ENCODE data around the gene CES4A.
"Not testable (repeated sequence)": the region's sequence is repeated elsewhere in the genome, so short reads cannot be mapped to it uniquely, and the experiment has no call there.

CES4A gene

GRCh38 chr16:66948134-66948836, 40.1 kb upstream of the CES4A start:
- Histone ChIP-seq H3K4me1 (ENCODE audit: control insufficient read depth in 1 of 2, insufficient read depth in 2 of 2, low read length in 2 of 2) (peaks cover 0 to 8% of the 10 kb centered on the region in 2 donors), H3K27ac (ENCODE audit: low read length) (no peak overlapping the region), H3K4me3 (ENCODE audit: low read depth in 1 of 2, low read length in 2 of 2) (peak overlapping the region; percentile 55 to 69), H3K27me3 (ENCODE audit: low read depth, low read length) (no peaks in the 10 kb centered on the region), H3K9me3 (ENCODE audit: control insufficient read depth in 1 of 2, low read length in 2 of 2) (peaks cover 0 to 7% of the 10 kb centered on the region in 2 donors), H3K36me3 (ENCODE audit: control insufficient read depth in 1 of 2, insufficient read depth in 2 of 2, low read length in 2 of 2) (peaks cover 1 to 9% of the 10 kb centered on the region in 2 donors)

- Histone ChIP-seq H3K36me3 (ENCODE audit: control insufficient read depth in 1 of 2, insufficient read depth in 2 of 2, low read length in 2 of 2) (peaks cover 0 to 3% of the 10 kb centered on the region in 2 donors), H3K9me3 (ENCODE audit: control insufficient read depth in 1 of 2, low read length in 2 of 2) (peaks cover 0 to 7% of the 10 kb centered on the region in 2 donors), H3K4me3 (ENCODE audit: low read depth in 1 of 2, low read length in 2 of 2) (peak overlapping the region in 1 of 2 donors; percentile 69), H3K27me3 (ENCODE audit: low read depth, low read length) (no peaks in the 10 kb centered on the region), H3K4me1 (ENCODE audit: control insufficient read depth in 1 of 2, insufficient read depth in 2 of 2, low read length in 2 of 2) (peaks cover 0 to 8% of the 10 kb centered on the region in 2 donors), H3K27ac (ENCODE audit: low read length) (no peak overlapping the region)
Observed at GRCh38 chr16:66948837-66949225, 39.6 kb upstream of the CES4A start.

- H3K4me3 ChIP-seq (ENCODE audit: low read depth in 1 of 2, low read length in 2 of 2), result no peak overlapping the region
- peaks cover 0 to 8% of the 10 kb centered on the region in 2 donors for H3K4me1 ChIP-seq (ENCODE audit: control insufficient read depth in 1 of 2, insufficient read depth in 2 of 2, low read length in 2 of 2)
- no peaks in the 10 kb centered on the region for H3K36me3 ChIP-seq (ENCODE audit: control insufficient read depth in 1 of 2, insufficient read depth in 2 of 2, low read length in 2 of 2)
- H3K27ac ChIP-seq (ENCODE audit: low read length), result no peak overlapping the region
- H3K9me3 ChIP-seq (ENCODE audit: control insufficient read depth in 1 of 2, low read length in 2 of 2), result peaks cover 0 to 7% of the 10 kb centered on the region in 2 donors
- H3K27me3 ChIP-seq (ENCODE audit: low read depth, low read length), result no peaks in the 10 kb centered on the region
Observed at GRCh38 chr16:66949472-66949871, 38.9 kb upstream of the CES4A start.

GRCh38 chr16:66950437-66950836, 38.0 kb upstream of the CES4A start:
- Histone ChIP-seq H3K27ac (ENCODE audit: low read length) (no peak overlapping the region), H3K9me3 (ENCODE audit: control insufficient read depth in 1 of 2, low read length in 2 of 2) (peaks cover 0 to 7% of the 10 kb centered on the region in 2 donors), H3K4me3 (ENCODE audit: low read depth in 1 of 2, low read length in 2 of 2) (no peak overlapping the region), H3K27me3 (ENCODE audit: low read depth, low read length) (no peaks in the 10 kb centered on the region), H3K36me3 (ENCODE audit: control insufficient read depth in 1 of 2, insufficient read depth in 2 of 2, low read length in 2 of 2) (no peaks in the 10 kb centered on the region), H3K4me1 (ENCODE audit: control insufficient read depth in 1 of 2, insufficient read depth in 2 of 2, low read length in 2 of 2) (peaks cover 0 to 8% of the 10 kb centered on the region in 2 donors)

- Histone ChIP-seq H3K27ac (ENCODE audit: low read length) (no peak overlapping the region), H3K27me3 (ENCODE audit: low read depth, low read length) (no peaks in the 10 kb centered on the region), H3K9me3 (ENCODE audit: control insufficient read depth in 1 of 2, low read length in 2 of 2) (peaks cover 0 to 7% of the 10 kb centered on the region in 2 donors), H3K36me3 (ENCODE audit: control insufficient read depth in 1 of 2, insufficient read depth in 2 of 2, low read length in 2 of 2) (no peaks in the 10 kb centered on the region), H3K4me3 (ENCODE audit: low read depth in 1 of 2, low read length in 2 of 2) (no peak overlapping the region), H3K4me1 (ENCODE audit: control insufficient read depth in 1 of 2, insufficient read depth in 2 of 2, low read length in 2 of 2) (peaks cover 0 to 8% of the 10 kb centered on the region in 2 donors)
Observed at GRCh38 chr16:66950971-66951790, 37.2 kb upstream of the CES4A start.

GRCh38 chr16:66952430-66953110, 35.8 kb upstream of the CES4A start:
- H3K4me3 ChIP-seq (ENCODE audit: low read depth in 1 of 2, low read length in 2 of 2), result no peak overlapping the region
- H3K27ac ChIP-seq (ENCODE audit: low read length), result no peak overlapping the region
- no peaks in the 10 kb centered on the region for H3K27me3 ChIP-seq (ENCODE audit: low read depth, low read length)
- peaks cover 0 to 8% of the 10 kb centered on the region in 2 donors for H3K4me1 ChIP-seq (ENCODE audit: control insufficient read depth in 1 of 2, insufficient read depth in 2 of 2, low read length in 2 of 2)
- peaks cover 0 to 7% of the 10 kb centered on the region in 2 donors for H3K9me3 ChIP-seq (ENCODE audit: control insufficient read depth in 1 of 2, low read length in 2 of 2)
- H3K36me3 ChIP-seq (ENCODE audit: control insufficient read depth in 1 of 2, insufficient read depth in 2 of 2, low read length in 2 of 2), result no peaks in the 10 kb centered on the region

- H3K36me3 ChIP-seq (ENCODE audit: control insufficient read depth in 1 of 2, insufficient read depth in 2 of 2, low read length in 2 of 2), result no peaks in the 10 kb centered on the region
- H3K27me3 ChIP-seq (ENCODE audit: low read depth, low read length), result no peaks in the 10 kb centered on the region
- H3K4me3 ChIP-seq (ENCODE audit: low read depth in 1 of 2, low read length in 2 of 2), result no peak overlapping the region
- H3K4me1 ChIP-seq (ENCODE audit: control insufficient read depth in 1 of 2, insufficient read depth in 2 of 2, low read length in 2 of 2), result peaks cover 0 to 7% of the 10 kb centered on the region in 2 donors
- no peak overlapping the region for H3K27ac ChIP-seq (ENCODE audit: low read length)
- H3K9me3 ChIP-seq (ENCODE audit: control insufficient read depth in 1 of 2, low read length in 2 of 2), result peaks cover 0 to 7% of the 10 kb centered on the region in 2 donors
Observed at GRCh38 chr16:66953462-66954096, 34.8 kb upstream of the CES4A start.

- no peak overlapping the region for H3K4me3 ChIP-seq (ENCODE audit: low read depth in 1 of 2, low read length in 2 of 2)
- H3K4me1 ChIP-seq (ENCODE audit: control insufficient read depth in 1 of 2, insufficient read depth in 2 of 2, low read length in 2 of 2), result peaks cover 0 to under 1% of the 10 kb centered on the region in 2 donors
- H3K9me3 ChIP-seq (ENCODE audit: control insufficient read depth in 1 of 2, low read length in 2 of 2), result peaks cover 0 to 7% of the 10 kb centered on the region in 2 donors
- H3K36me3 ChIP-seq (ENCODE audit: control insufficient read depth in 1 of 2, insufficient read depth in 2 of 2, low read length in 2 of 2), result no peaks in the 10 kb centered on the region
- H3K27ac ChIP-seq (ENCODE audit: low read length), result no peak overlapping the region
- no peaks in the 10 kb centered on the region for H3K27me3 ChIP-seq (ENCODE audit: low read depth, low read length)
Observed at GRCh38 chr16:66954097-66954659, 34.2 kb upstream of the CES4A start.

GRCh38 chr16:66955363-66956153, 32.8 kb upstream of the CES4A start:
- H3K27me3 ChIP-seq (ENCODE audit: low read depth, low read length); H3K27ac ChIP-seq (ENCODE audit: low read length); H3K4me1 ChIP-seq (ENCODE audit: control insufficient read depth in 1 of 2, insufficient read depth in 2 of 2, low read length in 2 of 2): not testable (repeated sequence)

GRCh38 chr16:66956154-66956457, 32.3 kb upstream of the CES4A start:
- not testable (repeated sequence) for H3K4me1 ChIP-seq (ENCODE audit: control insufficient read depth in 1 of 2, insufficient read depth in 2 of 2, low read length in 2 of 2); H3K4me3 ChIP-seq (ENCODE audit: low read depth in 1 of 2, low read length in 2 of 2); H3K36me3 ChIP-seq (ENCODE audit: control insufficient read depth in 1 of 2, insufficient read depth in 2 of 2, low read length in 2 of 2); H3K27me3 ChIP-seq (ENCODE audit: low read depth, low read length); H3K27ac ChIP-seq (ENCODE audit: low read length); H3K9me3 ChIP-seq (ENCODE audit: control insufficient read depth in 1 of 2, low read length in 2 of 2)

More at GRCh38 chr16:66955363-66956153, 32.8 kb upstream of the CES4A start:
- H3K9me3 ChIP-seq (ENCODE audit: control insufficient read depth in 1 of 2, low read length in 2 of 2); H3K4me3 ChIP-seq (ENCODE audit: low read depth in 1 of 2, low read length in 2 of 2); H3K36me3 ChIP-seq (ENCODE audit: control insufficient read depth in 1 of 2, insufficient read depth in 2 of 2, low read length in 2 of 2): not testable (repeated sequence)
